G401 (cell line): ENCODE results near the gene ZNF516. TPM values are rescaled to one million over a fixed set of nuclear protein-coding genes. Genes with fewer than 3 reads are reported as not detected.

Source experiments
- DNase-seq: peaks from one replicate; pipeline ENCODE4 v3.0.0-alpha.2; 2015; ENCODE audit warnings: low spot score
- in situ Hi-C: cut with HindIII; loops from 2 replicates; pipeline ENCODE4 v1.10.0; 2016; ENCODE audit warnings: low sequenced_read_pairs, mixed read lengths
- total RNA-seq: library from RNA; depleted of rRNA; stranded (reverse); fragments of >200 nt; shearing (Covaris generic); gene quantifications from 2 replicates; pipeline ENCODE4 v1.2.3, GENCODE V29; 2014

The ZNF516 gene
- total RNA-seq, 1 experiment from 2014 or later, result 9.6 TPM

- in situ Hi-C loops, result no loop called here
Observed at GRCh38 chr18:76491776-76492668, 3.0 kb downstream of the ZNF516 start.

GRCh38 chr18:76491473-76491775, 3.6 kb downstream of the ZNF516 start:
- in situ Hi-C loops, result no loop called here
- no peak for DNase-seq

More at GRCh38 chr18:76491776-76492668, 3.0 kb downstream of the ZNF516 start:
- DNase-seq, result no peak

- DNase-seq, result no peak
- in situ Hi-C loops, result no loop called here
Observed at GRCh38 chr18:76490670-76491472, 4.2 kb downstream of the ZNF516 start.

GRCh38 chr18:76490033-76490432, 5.0 kb downstream of the ZNF516 start:
- in situ Hi-C loops, result no loop called here
- no peak for DNase-seq

GRCh38 chr18:76489081-76489480, 6.0 kb downstream of the ZNF516 start:
- in situ Hi-C loops, result no loop called here
- no peak for DNase-seq

GRCh38 chr18:76488190-76488589, 6.9 kb downstream of the ZNF516 start:
- no peak for DNase-seq
- in situ Hi-C loops, result no loop called here

GRCh38 chr18:76487782-76488181, 7.3 kb downstream of the ZNF516 start:
- in situ Hi-C loops, result no loop called here
- DNase-seq, result no peak

GRCh38 chr18:76487070-76487469, 8.0 kb downstream of the ZNF516 start:
- in situ Hi-C loops, result no loop called here
- no peak for DNase-seq

GRCh38 chr18:76486574-76486973, 8.5 kb downstream of the ZNF516 start:
- in situ Hi-C loops, result no loop called here

GRCh38 chr18:76486038-76486437, 9.0 kb downstream of the ZNF516 start:
- DNase-seq, result no peak
- in situ Hi-C loops, result no loop called here

More at GRCh38 chr18:76486574-76486973, 8.5 kb downstream of the ZNF516 start:
- no peak for DNase-seq

- in situ Hi-C loops, result no loop called here
- DNase-seq, result no peak
Observed at GRCh38 chr18:76484749-76485387, 10.2 kb downstream of the ZNF516 start.

- no peak for DNase-seq
- in situ Hi-C loops, result no loop called here
Observed at GRCh38 chr18:76483780-76484179, 11.3 kb downstream of the ZNF516 start.

- in situ Hi-C loops, result no loop called here
- DNase-seq, result no peak
Observed at GRCh38 chr18:76482971-76483691, 11.9 kb downstream of the ZNF516 start.

GRCh38 chr18:76482267-76482666, 12.8 kb downstream of the ZNF516 start:
- in situ Hi-C loops, result no loop called here
- no peak for DNase-seq

- in situ Hi-C loops, result no loop called here
- DNase-seq, result no peak
Observed at GRCh38 chr18:76480913-76481312, 14.1 kb downstream of the ZNF516 start.

GRCh38 chr18:76479351-76480238, 15.4 kb downstream of the ZNF516 start:
- in situ Hi-C loops, result no loop called here

GRCh38 chr18:76476665-76477561, 18.1 kb downstream of the ZNF516 start:
- DNase-seq, result no peak
- in situ Hi-C loops, result no loop called here

More at GRCh38 chr18:76479351-76480238, 15.4 kb downstream of the ZNF516 start:
- no peak for DNase-seq
